ACC112 (cell line): Measurements from ENCODE around the gene PPP1R26.
"Not testable (repeated sequence)": the region's sequence is repeated elsewhere in the genome, so short reads cannot be mapped to it uniquely, and the experiment has no call there.

Experiments
- H2AFZ ChIP-seq: fragments of 200-600 bp; sonication (generic); one replicate; pipeline ENCODE4 v1.6.0; 2017; ENCODE audit warnings: antibody characterized with exemption, low read length; ENCODE audit not compliant: unreplicated experiment
- H3K27ac ChIP-seq: fragments of 200-600 bp; sonication (generic); 2 replicates; pipeline ENCODE4 v1.5.1; 2014; ENCODE audit warnings: low read depth, mild to moderate bottlenecking, antibody characterized with exemption, low read length, moderate library complexity
- H3K27me3 ChIP-seq: fragments of 200-600 bp; sonication (generic); 2 replicates; pipeline ENCODE4 v1.6.1; 2014; ENCODE audit warnings: mild to moderate bottlenecking, antibody characterized with exemption, low read length, moderate library complexity, mixed read lengths; ENCODE audit not compliant: insufficient read depth
- H3K36me3 ChIP-seq: fragments of 200-600 bp; sonication (generic); 2 replicates; pipeline ENCODE4 v1.6.1; 2016; ENCODE audit warnings: mild to moderate bottlenecking, antibody characterized with exemption, low read length, moderate library complexity, mixed read lengths; ENCODE audit not compliant: insufficient read depth
- H3K4me1 ChIP-seq: fragments of 200-600 bp; sonication (generic); one replicate; pipeline ENCODE4 v1.6.1; 2016; ENCODE audit warnings: low read length, mixed read lengths; ENCODE audit not compliant: insufficient read depth, unreplicated experiment, control insufficient read depth
- H3K4me3 ChIP-seq: fragments of 200-600 bp; sonication (generic); 2 replicates; pipeline ENCODE4 v1.5.1; 2014; ENCODE audit warnings: mild to moderate bottlenecking, low read depth, low read length
- H3K79me2 ChIP-seq: fragments of 200-600 bp; sonication (generic); one replicate; pipeline ENCODE4 v1.6.0; 2016; ENCODE audit warnings: low read length; ENCODE audit not compliant: control insufficient read depth, unreplicated experiment, insufficient read depth

Gene PPP1R26

DNA sequence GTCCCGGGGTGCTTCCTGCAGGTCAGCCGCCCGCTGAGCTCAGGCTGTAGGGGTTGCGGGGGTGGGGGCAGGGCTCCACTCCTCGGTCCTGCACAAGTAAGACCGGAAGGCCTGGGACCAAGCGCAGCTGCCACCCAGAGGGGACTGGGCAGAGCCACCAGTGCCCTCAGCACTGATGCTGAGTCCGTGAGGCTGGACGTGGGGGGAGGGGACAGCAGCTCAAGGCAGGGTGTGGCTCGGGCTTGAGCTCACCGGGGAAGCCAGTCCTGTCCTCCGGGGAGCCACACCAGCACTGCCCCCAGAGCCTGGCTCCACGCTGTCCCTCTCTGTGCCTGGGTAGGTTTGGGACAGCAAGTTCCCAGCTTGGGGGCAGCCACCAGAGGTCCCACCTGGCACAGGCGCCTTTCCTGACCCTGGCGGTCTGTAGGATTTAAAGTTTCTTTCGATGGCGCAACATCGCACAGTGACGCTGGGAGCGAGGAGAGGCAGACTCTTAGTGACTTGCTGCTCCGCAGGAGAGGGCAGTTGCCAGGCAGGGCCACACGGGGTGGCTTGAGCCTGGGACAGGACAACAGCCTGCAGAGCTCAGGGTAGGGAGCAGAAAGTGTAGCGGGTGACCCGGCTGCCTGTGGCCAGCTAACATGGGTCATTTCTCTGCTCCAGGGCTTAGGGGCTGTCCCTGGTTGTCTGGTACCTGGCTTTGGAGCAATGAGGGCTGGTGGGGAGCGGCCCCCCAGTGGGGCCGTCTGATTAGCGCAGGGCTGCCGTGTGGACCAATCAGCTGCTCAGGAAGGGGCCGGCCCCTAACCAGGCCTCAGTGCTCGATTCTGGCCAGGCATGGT lies 47.4 kb downstream of the PPP1R26 start:
- H3K4me3 ChIP-seq: no peak overlapping the region
- H3K27ac ChIP-seq: no peak overlapping the region
- no peaks in the 10 kb centered on the region for H3K79me2 ChIP-seq
- no peaks in the 10 kb centered on the region for H3K4me1 ChIP-seq
- no peak overlapping the region for H2AFZ ChIP-seq
- H3K36me3 ChIP-seq: no peaks in the 10 kb centered on the region
- H3K27me3 ChIP-seq: peaks cover 18% of the 10 kb centered on the region

DNA sequence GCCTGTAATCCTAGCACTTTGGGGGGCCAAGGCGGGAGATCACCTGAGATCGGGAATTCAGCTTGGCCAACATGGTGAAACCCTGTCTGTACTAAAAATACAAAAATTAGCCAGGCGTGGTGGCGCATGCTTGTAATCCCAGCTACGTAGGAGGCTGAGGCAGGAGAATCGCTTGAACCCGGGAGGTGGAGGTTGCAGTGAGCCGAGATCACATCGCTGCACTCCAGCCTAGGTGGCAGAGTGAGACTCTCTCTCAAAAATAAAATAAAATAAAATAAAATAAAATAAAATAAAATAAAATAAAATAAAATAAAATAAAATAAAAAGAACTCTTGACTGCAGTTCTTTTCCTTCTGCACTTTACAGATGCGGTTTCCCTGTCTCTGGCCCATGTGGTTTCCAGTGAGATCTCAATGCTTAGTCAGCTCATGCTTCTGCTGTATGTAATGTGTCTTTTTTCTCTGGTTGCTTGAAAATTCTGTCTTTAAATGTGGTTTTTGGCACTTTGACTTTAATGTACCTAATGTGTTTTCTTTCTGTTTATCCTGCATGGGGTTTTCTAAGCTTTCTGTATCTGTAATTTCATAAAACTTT lies 49.4 kb downstream of the PPP1R26 start:
- H3K27ac ChIP-seq, H2AFZ ChIP-seq, H3K4me1 ChIP-seq, H3K4me3 ChIP-seq, H3K36me3 ChIP-seq, H3K79me2 ChIP-seq: not testable (repeated sequence)
- H3K27me3 ChIP-seq: peaks cover 32% of the 10 kb centered on the region

- H3K27me3 ChIP-seq: peaks cover 41% of the 10 kb centered on the region
- no peak overlapping the region for H3K27ac ChIP-seq
- no peak overlapping the region for H2AFZ ChIP-seq
- H3K4me1 ChIP-seq: no peaks in the 10 kb centered on the region
- H3K4me3 ChIP-seq: no peak overlapping the region
- H3K79me2 ChIP-seq: no peaks in the 10 kb centered on the region
- no peaks in the 10 kb centered on the region for H3K36me3 ChIP-seq
Observed at GRCh38 chr9:135530146-135530545, 50.6 kb downstream of the PPP1R26 start.

DNA sequence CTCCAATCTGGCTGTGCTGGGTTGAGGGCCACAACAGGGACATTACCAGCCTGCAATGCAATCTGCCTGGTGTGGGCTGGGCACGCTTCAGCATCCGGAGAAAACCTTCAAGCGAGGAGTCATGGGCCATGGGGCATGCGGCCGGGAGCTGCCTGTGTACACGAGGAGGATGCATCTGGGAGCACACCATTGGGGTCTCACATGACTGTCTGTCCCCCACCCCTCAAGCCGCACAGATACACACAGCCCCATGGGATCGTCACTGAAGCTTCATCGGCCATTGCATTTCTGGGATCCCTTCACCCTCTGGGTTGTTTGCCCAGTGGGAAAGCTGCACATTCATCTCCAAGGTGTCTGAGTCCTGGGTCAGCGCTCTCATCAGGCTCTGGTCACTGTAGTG lies 51.5 kb downstream of the PPP1R26 start:
- no peak overlapping the region for H3K4me3 ChIP-seq
- no peaks in the 10 kb centered on the region for H3K79me2 ChIP-seq
- H3K27ac ChIP-seq: no peak overlapping the region
- no peaks in the 10 kb centered on the region for H3K4me1 ChIP-seq
- H2AFZ ChIP-seq: no peak overlapping the region
- no peaks in the 10 kb centered on the region for H3K36me3 ChIP-seq
- H3K27me3 ChIP-seq: peaks cover 41% of the 10 kb centered on the region

DNA sequence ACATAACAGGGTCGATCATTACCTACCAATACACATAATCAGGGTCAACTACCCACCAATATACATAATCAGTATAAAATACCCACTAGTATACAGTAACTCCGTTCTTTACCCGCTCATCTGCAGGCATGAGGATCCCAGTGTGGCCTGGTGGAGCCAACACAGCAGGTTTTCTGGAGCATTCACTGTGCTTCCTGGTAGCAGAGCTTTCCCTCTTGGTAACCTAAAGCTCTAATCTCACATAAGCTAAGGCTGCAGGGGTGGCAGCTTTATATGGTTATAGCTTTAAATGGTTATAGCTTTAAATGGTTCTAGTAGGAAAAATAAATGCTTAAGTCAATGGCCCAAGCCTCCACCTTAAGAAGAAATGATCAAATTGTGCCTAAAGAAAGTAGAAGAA lies 53.5 kb downstream of the PPP1R26 start:
- Histone ChIP-seq H3K4me3 (no peak overlapping the region), H2AFZ (no peak overlapping the region), H3K36me3 (no peaks in the 10 kb centered on the region), H3K27ac (no peak overlapping the region), H3K4me1 (peaks cover 3% of the 10 kb centered on the region), H3K79me2 (no peaks in the 10 kb centered on the region), H3K27me3 (peaks cover 59% of the 10 kb centered on the region)

GRCh38 chr9:135533674-135534073 lies 54.1 kb downstream of the PPP1R26 start:
- peaks cover 64% of the 10 kb centered on the region for H3K27me3 ChIP-seq

DNA sequence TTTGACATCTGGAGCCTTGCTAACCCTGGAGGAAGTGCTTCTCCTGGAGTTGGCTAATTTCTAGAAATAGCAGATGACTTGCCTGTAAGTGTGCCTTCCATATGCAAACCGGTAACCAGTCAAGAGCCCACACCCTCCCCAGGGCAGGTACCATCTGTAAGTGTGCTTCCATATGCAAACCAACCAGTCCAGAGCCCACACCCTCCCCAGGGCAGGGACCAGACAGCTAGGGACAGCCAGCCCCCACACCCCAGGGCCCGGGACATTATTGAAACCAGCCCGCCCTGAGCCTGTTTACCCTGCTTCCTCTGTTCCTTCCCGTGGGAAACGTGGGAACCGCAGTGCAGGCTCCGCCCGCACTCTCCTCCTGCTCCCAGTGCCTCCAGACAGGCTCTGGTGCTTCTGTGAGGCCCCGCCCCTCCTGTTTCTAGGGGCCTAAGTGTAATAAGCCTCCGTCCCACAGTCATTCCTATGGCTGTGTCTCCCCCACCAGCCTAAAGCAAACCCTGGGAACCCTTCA lies 54.7 kb downstream of the PPP1R26 start:
- H2AFZ ChIP-seq, H3K27ac ChIP-seq, H3K4me3 ChIP-seq, H3K79me2 ChIP-seq, H3K4me1 ChIP-seq, H3K36me3 ChIP-seq: not testable (repeated sequence)
- peaks cover 68% of the 10 kb centered on the region for H3K27me3 ChIP-seq

More at GRCh38 chr9:135533674-135534073, 54.1 kb downstream of the PPP1R26 start:
- no peak overlapping the region for H3K27ac ChIP-seq
- no peaks in the 10 kb centered on the region for H3K36me3 ChIP-seq
- H2AFZ ChIP-seq: no peak overlapping the region
- H3K4me1 ChIP-seq: peaks cover 3% of the 10 kb centered on the region
- no peak overlapping the region for H3K4me3 ChIP-seq
- H3K79me2 ChIP-seq: no peaks in the 10 kb centered on the region

DNA sequence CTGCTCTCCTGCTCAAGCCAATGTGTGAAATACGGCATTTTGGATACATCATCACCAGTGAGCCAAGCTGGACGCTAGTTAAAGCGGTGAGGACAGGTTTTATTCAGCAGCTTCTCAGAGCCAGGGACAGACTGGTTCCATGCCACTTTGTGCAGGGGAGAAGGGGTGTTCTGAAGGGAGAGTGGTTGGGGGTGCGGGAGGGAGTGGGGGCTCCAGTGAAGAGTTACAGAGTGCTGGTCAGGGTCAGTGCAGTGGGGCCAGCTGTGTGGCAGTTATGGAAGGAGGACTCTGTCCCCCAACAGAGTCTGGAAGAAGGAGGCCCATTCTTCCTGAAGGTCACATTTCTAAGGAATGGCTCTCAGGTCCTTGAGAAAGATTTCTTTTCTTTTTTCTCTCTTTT lies 55.2 kb downstream of the PPP1R26 start:
- H3K79me2 ChIP-seq, H3K27ac ChIP-seq, H3K4me1 ChIP-seq, H3K36me3 ChIP-seq, H3K4me3 ChIP-seq, H2AFZ ChIP-seq: not testable (repeated sequence)
- H3K27me3 ChIP-seq: peaks cover 70% of the 10 kb centered on the region

DNA sequence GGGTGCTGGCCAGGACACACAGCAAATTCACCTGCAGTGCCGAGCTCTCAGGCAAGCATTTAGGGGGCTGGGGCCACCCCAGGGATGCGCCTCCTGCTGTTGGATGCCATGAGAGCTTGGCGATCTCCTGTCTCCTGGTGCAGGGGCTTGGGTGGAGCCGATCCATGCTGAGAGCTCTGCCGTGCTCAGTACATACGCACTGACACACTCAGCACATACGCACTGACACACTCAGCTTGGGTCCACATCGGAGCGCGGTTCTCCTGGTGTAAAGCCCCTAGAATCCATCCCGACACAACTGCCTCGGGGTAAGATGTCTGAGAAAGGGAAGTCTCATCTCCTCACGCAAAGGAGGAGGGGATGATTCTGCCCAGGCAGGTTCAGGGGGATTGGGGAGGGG lies 56.0 kb downstream of the PPP1R26 start:
- H3K36me3 ChIP-seq, H2AFZ ChIP-seq, H3K79me2 ChIP-seq, H3K4me3 ChIP-seq, H3K27ac ChIP-seq, H3K4me1 ChIP-seq: not testable (repeated sequence)
- peaks cover 72% of the 10 kb centered on the region for H3K27me3 ChIP-seq

DNA sequence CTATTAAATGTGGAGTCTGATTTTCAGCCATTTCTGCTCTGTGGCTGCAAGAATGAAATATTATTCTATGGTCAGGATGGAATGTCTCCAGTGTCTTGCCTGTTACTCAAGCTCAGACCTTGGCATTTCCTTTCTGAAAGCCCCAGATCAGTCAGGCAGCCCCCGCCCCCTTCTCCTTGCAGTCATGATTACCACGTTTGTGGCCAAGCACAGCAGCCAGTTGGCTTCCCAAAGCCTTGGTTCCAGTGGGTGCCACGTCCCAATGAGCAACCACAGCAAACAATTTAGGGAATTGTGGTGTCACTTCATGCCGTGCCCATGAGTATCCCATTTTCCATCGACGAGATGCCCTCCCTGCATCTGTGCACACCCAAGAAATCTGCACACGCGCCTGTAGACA lies 56.6 kb downstream of the PPP1R26 start:
- Histone ChIP-seq H2AFZ (no peak overlapping the region), H3K79me2 (no peaks in the 10 kb centered on the region), H3K4me3 (no peak overlapping the region), H3K27ac (no peak overlapping the region), H3K4me1 (peaks cover 3% of the 10 kb centered on the region), H3K27me3 (peaks cover 72% of the 10 kb centered on the region), H3K36me3 (no peaks in the 10 kb centered on the region)
